GM18517 (cell line): ENCODE measurements around the gene DGLUCY.

Experiments
- ATAC-seq: cut with Tn5 transposase; IDR thresholded peaks from one replicate; pipeline ENCODE4 v1.9.1; 2021; ENCODE audit warnings: mild to moderate bottlenecking, moderate library complexity; ENCODE audit not compliant: unreplicated experiment

Gene DGLUCY

GRCh38 chr14:91273885-91274273, 160.0 kb downstream of the DGLUCY start:
- ATAC-seq: no peak

- ATAC-seq: no peak
Observed at GRCh38 chr14:91274796-91275195, 160.9 kb downstream of the DGLUCY start.
